Inferior parietal cortex (tissue), 1 donor: ENCODE results near the gene GKAP1.
"Not testable (repeated sequence)": the region's sequence is repeated elsewhere in the genome, so short reads cannot be mapped to it uniquely, and the experiment has no call there.

Source experiments
- DNase-seq: peaks from one replicate; pipeline ENCODE4 v3.0.0-alpha.2; 2016; ENCODE audit errors: extremely low spot score

Gene GKAP1

GRCh38 chr9:83728591-83729368, 88.8 kb downstream of the GKAP1 start:
- DNase-seq = not testable (repeated sequence)

- no peak for DNase-seq
Measured at GRCh38 chr9:83724436-83724835, 93.1 kb downstream of the GKAP1 start.

- no peak for DNase-seq
Measured at GRCh38 chr9:83722726-83723495, 94.7 kb downstream of the GKAP1 start.

- DNase-seq = no peak
Measured at GRCh38 chr9:83721509-83721908, 96.1 kb downstream of the GKAP1 start.

GRCh38 chr9:83715794-83716193, 101.8 kb downstream of the GKAP1 start:
- no peak for DNase-seq

- DNase-seq = no peak
Measured at GRCh38 chr9:83715221-83715620, 102.3 kb downstream of the GKAP1 start.

GRCh38 chr9:83714329-83714728, 103.2 kb downstream of the GKAP1 start:
- no peak for DNase-seq

GRCh38 chr9:83708515-83709158, 108.9 kb downstream of the GKAP1 start:
- peak; percentile 56 for DNase-seq

GRCh38 chr9:83707768-83708514, 109.6 kb downstream of the GKAP1 start, which contains the start of gene UBQLN1:
UBQLN1 (minus strand) TSS chr9:83707958; CDS start chr9:83707679, 279 bp downstream.
- DNase-seq = peak; percentile 94

- no peak for DNase-seq
Measured at GRCh38 chr9:83707518-83707767, 110.1 kb downstream of the GKAP1 start.

GRCh38 chr9:83706676-83707517, 110.7 kb downstream of the GKAP1 start:
- no peak for DNase-seq

- not testable (repeated sequence) for DNase-seq
Measured at GRCh38 chr9:83705219-83705651, 112.3 kb downstream of the GKAP1 start.

GRCh38 chr9:83701769-83702168, 115.8 kb downstream of the GKAP1 start:
- DNase-seq = no peak

- DNase-seq = no peak
Measured at GRCh38 chr9:83701286-83701685, 116.3 kb downstream of the GKAP1 start.

GRCh38 chr9:83699615-83700014, 118.0 kb downstream of the GKAP1 start:
- DNase-seq = no peak

GRCh38 chr9:83698976-83699585, 118.5 kb downstream of the GKAP1 start:
- no peak for DNase-seq

- no peak for DNase-seq
Measured at GRCh38 chr9:83691492-83691891, 126.1 kb downstream of the GKAP1 start.
